Suprapubic skin (tissue), 4 donors: ENCODE measurements around the gene HAND1.

Experiments used
- CTCF ChIP-seq, 2 donors: fragments of 200-600 bp in 1 of 2; fragments of 450-650 bp in 1 of 2; sonication (generic) in 1 of 2; IDR thresholded peaks; one replicate each; pipeline ENCODE4 v1.5.1; 2016 to 2019; ENCODE audit warnings: antibody characterized with exemption in 2 of 2, mild to moderate bottlenecking in 1 of 2, moderate library complexity in 1 of 2
- POLR2A ChIP-seq, 2 donors: fragments of 450-650 bp; IDR thresholded peaks; one replicate each; pipeline ENCODE4 v1.6.1; 2017; ENCODE audit warnings: antibody characterized with exemption in 2 of 2, mild to moderate bottlenecking in 2 of 2, moderate library complexity in 2 of 2
- POLR2AphosphoS5 ChIP-seq, 3 donors: sonication (generic); formaldehyde crosslinking; IDR thresholded peaks; one replicate each; pipeline ENCODE4 v1.6.1; 2017; ENCODE audit warnings: antibody characterized with exemption in 3 of 3

GRCh38 chr5:154470137-154470536 is 7.9 kb downstream of the HAND1 start:
- no peak for TF ChIP-seq CTCF (IDR thresholded peaks at IDR 0.05)
- no peak for TF ChIP-seq POLR2A (IDR thresholded peaks at IDR 0.05)
- TF ChIP-seq POLR2AphosphoS5 (IDR thresholded peaks at IDR 0.05): no peak
